GM13976 (cell line): ENCODE results near the gene ZDHHC19.
"Not testable (repeated sequence)": the region's sequence is repeated elsewhere in the genome, so short reads cannot be mapped to it uniquely, and the experiment has no call there.

Source experiments
- DNase-seq: peaks from one replicate; pipeline ENCODE4 v3.0.0; 2012; ENCODE audit warnings: low spot score
- in situ Hi-C: fragments of 300-500 bp; cut with MboI; formaldehyde crosslinking; loops from one replicate; pipeline ENCODE4 v1.12.0; 2022; ENCODE audit warnings: low sequenced_read_pairs, mixed read lengths, inconsistent platforms; ENCODE audit not compliant: unreplicated experiment
- TF ChIP-seq, protein P1 (sequence below): IDR thresholded peaks from 2 replicates; pipeline ENCODE4 v1.5.1; 2012; ENCODE audit warnings: borderline replicate concordance, mild to moderate bottlenecking; ENCODE audit not compliant: insufficient read depth; ENCODE audit errors: extremely low read depth, missing control alignments, control extremely low read depth

The ZDHHC19 gene

DNA sequence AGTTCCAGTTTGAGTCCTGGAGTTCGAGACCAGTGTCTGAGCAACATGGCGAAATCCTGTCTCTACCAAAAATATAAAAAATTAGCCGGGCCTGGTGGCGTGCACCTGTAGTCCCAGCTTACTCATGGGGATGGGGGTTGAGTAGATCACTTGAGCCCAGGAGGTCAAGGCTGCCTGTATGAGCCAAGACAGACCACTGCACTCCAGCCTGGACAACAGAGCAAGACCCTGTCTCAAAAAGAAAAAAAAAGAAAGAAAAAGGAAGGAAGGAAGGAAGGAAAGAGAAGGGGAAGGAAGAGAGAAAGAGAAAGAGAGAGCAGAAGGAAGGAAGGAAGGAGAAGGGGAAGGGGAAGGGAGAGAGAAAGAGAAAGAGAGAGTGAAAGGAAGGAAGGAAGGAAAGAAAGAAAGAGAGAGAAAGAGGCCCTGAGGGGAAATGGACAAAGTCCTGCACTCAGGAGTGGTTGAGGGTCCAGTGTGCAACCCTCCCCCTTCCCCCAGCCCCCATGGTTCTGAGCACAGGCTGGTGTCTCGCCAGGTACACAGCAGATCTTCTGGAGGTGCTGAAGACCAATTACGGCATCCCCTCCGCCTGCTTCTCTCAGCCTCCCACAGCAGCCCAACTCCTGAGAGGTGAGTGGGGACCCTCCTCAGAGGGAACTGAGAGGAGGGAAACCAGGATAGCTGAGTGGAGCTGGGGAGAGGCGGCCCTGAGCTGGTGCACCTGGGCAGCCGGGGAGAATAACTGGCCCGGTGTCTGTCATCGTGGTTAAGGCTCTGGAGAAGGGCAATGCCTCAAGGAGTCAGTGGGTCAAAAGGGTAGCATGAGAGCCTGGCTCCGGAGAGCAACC, 6.3 kb upstream of the ZDHHC19 start:
- in situ Hi-C loops = no loop called here
- TF ChIP-seq, protein P1, sequence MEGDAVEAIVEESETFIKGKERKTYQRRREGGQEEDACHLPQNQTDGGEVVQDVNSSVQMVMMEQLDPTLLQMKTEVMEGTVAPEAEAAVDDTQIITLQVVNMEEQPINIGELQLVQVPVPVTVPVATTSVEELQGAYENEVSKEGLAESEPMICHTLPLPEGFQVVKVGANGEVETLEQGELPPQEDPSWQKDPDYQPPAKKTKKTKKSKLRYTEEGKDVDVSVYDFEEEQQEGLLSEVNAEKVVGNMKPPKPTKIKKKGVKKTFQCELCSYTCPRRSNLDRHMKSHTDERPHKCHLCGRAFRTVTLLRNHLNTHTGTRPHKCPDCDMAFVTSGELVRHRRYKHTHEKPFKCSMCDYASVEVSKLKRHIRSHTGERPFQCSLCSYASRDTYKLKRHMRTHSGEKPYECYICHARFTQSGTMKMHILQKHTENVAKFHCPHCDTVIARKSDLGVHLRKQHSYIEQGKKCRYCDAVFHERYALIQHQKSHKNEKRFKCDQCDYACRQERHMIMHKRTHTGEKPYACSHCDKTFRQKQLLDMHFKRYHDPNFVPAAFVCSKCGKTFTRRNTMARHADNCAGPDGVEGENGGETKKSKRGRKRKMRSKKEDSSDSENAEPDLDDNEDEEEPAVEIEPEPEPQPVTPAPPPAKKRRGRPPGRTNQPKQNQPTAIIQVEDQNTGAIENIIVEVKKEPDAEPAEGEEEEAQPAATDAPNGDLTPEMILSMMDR = no peak
- DNase-seq = no peak

GRCh38 chr3:196216681-196217211, 5.5 kb upstream of the ZDHHC19 start:
- in situ Hi-C loops = no loop called here
- DNase-seq = no peak
- TF ChIP-seq, protein P1 = no peak

- TF ChIP-seq, protein P1 = no peak
- no peak for DNase-seq
- in situ Hi-C loops = no loop called here
Measured at GRCh38 chr3:196216089-196216564, 4.9 kb upstream of the ZDHHC19 start, which contains the start of gene SLC51A. Gene SLC51A (plus strand): TSS chr3:196216534. CDS start chr3:196216713, 179 bp downstream.

GRCh38 chr3:196215493-196216020, 4.4 kb upstream of the ZDHHC19 start:
- TF ChIP-seq, protein P1 = no peak
- in situ Hi-C loops = no loop called here
- no peak for DNase-seq

- TF ChIP-seq, protein P1 = no peak
- DNase-seq = no peak
- in situ Hi-C loops = no loop called here
Measured at GRCh38 chr3:196214783-196215441, 3.7 kb upstream of the ZDHHC19 start.

DNA sequence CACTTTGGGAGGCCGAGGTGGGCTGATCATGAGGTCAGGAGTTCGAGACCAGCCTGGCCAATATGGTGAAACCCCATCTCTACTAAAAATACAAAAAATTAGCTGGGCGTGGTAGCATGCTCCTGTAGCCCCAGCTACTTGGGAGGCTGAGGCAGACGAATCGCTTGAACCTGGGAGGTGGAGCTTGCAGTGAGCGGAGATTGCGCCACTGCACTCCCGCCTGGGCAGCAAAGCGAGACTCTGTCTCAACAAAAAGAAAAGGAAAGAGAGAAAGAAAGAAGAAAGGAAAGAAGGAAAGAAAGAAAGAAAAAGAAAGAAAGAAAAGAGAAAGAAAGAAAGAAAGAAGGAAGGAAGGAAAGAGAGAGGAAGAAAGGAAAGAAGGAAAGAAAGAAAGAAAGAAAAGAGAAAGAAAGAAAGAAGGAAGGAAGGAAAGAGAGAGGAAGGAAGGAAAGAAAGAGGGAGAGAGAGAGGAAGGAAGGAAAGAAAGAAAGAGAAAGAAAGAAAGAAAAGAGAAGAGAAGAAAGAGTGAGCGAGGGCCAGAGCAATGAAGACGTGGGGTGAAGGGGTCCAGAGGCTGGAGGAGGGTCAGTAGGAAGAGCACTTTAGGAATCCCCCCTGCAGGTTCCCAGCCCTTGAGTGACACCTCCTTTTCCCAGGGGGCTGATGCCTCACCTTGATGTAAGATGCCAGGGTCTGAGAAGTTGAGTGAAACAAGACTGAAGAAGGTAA, 1.1 kb downstream of the ZDHHC19 start:
- DNase-seq, in situ Hi-C loops: not testable (repeated sequence)
